ENCODE results near the gene KCNC1.
A peak's percentile ranks its signal among the peaks of the same experiment; 100 is the strongest.

KCNC1 gene

DNA sequence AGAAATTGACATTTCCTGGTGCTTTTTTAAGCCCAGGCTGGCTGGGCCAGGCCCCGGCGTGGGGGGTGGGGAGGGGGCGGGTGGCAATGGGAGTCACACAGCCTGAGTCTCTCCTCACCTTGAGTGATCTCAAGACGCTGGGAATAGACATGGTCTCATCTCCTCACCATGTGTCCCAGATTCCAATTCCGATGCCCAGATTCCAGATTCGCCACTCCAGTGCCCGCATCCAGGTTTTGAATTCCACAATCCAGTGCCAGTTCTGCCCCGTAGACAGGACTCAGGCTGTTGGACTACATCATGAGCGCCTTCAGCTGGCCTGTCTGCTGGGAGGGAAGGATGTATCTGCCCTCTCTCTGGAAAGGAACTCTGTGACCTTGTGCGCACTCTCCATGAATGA is 19.1 kb downstream of the KCNC1 start:
- no peak overlapping the region for H3K4me2 ChIP-seq (ENCODE audit: low read length)
- no peak overlapping the region for H3K4me3 ChIP-seq (ENCODE audit: low read depth, low read length)
- H3K4me1 ChIP-seq: no peaks in the 10 kb centered on the region
- H3K9ac ChIP-seq: no peak overlapping the region
- H3K79me2 ChIP-seq: no peaks in the 10 kb centered on the region
- no peak overlapping the region for H2AFZ ChIP-seq
- TF ChIP-seq, protein P1, sequence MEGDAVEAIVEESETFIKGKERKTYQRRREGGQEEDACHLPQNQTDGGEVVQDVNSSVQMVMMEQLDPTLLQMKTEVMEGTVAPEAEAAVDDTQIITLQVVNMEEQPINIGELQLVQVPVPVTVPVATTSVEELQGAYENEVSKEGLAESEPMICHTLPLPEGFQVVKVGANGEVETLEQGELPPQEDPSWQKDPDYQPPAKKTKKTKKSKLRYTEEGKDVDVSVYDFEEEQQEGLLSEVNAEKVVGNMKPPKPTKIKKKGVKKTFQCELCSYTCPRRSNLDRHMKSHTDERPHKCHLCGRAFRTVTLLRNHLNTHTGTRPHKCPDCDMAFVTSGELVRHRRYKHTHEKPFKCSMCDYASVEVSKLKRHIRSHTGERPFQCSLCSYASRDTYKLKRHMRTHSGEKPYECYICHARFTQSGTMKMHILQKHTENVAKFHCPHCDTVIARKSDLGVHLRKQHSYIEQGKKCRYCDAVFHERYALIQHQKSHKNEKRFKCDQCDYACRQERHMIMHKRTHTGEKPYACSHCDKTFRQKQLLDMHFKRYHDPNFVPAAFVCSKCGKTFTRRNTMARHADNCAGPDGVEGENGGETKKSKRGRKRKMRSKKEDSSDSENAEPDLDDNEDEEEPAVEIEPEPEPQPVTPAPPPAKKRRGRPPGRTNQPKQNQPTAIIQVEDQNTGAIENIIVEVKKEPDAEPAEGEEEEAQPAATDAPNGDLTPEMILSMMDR (IDR thresholded peaks at IDR 0.05): no peak
- H3K9me3 ChIP-seq (ENCODE audit: control insufficient read depth, low read length): no peaks in the 10 kb centered on the region
- H3K27me3 ChIP-seq (ENCODE audit: control insufficient read depth, insufficient read depth, low read length): no peaks in the 10 kb centered on the region
- no peaks in the 10 kb centered on the region for H3K36me3 ChIP-seq (ENCODE audit: control insufficient read depth, insufficient read depth, low read length)
- H3K27ac ChIP-seq: no peak overlapping the region

DNA sequence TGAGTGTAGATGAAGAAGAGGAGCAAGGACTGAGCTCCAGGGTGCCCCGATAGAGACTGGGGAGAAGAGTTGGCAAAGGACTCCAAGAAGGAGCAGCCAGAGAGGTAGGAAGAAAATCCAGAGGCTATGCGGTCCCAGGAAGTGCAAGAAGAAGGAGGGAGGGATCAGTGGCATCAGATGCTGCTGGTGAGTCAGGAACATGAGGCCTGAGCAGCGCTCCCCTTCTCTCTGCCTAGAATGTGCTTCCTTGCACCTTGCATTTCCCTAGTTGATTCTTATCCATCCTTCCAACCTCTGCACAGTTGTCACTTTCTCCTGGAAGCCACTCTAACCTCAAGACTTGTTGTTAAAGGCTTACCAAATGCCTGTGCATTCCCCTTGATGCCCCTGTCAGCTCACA is 21.3 kb downstream of the KCNC1 start:
- H2AFZ ChIP-seq: no peak overlapping the region
- H3K27ac ChIP-seq: no peak overlapping the region
- TF ChIP-seq, protein P1 (IDR thresholded peaks at IDR 0.05): no peak

DNA sequence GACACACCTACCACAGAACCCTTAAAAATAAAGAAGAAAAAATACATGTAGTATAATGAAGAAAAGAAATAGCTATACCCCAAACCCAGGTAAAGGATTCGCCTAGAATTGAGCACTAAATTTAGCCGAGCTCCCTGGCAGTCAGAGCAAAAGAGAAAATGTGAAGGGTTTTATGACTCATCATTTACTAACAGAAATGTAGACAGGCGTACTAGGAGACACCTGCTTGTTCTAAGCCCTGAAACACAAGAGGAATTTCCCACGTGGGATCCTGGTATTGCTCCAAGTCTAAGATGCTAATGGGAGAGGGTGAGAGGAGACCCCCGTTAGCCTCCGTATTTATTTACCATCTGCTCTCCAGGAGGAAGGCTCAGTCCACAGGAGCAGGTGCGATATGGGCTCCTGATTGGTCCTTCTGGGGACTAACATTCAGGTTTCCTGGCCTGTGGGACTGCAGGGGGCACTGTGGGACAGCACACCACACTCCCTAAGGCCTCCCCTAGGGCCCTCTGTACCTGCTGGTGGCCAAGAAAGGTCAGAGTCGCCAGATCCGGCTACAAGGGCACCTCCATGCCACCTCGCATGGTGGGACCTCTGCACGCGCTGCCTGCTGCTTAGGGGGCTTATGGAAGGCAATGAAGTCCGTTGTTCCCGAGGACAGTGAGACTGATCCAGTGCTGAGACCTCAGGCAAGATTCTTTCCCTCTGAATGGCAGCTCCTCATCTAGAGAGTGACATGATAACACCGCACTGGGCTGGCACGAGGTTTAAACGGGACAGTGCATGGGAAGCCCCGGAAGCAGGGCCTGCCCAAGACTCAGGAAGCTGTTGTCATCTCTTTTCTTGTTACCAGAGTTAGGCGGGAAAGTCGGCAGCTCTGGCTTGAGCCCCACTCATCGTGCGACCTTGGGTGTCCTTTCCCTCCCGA is 25.8 kb downstream of the KCNC1 start:
- H3K4me1 ChIP-seq: no peaks in the 10 kb centered on the region
- no peaks in the 10 kb centered on the region for H3K36me3 ChIP-seq (ENCODE audit: control insufficient read depth, insufficient read depth, low read length)
- H3K4me3 ChIP-seq (ENCODE audit: low read depth, low read length): no peak overlapping the region
- no peak overlapping the region for H2AFZ ChIP-seq
- peaks cover 2% of the 10 kb centered on the region for H3K79me2 ChIP-seq
- TF ChIP-seq, protein P1 (IDR thresholded peaks at IDR 0.05): peak; percentile 51
- no peak overlapping the region for H3K27ac ChIP-seq
- H3K9ac ChIP-seq: no peak overlapping the region
- no peaks in the 10 kb centered on the region for H3K9me3 ChIP-seq (ENCODE audit: control insufficient read depth, low read length)
- no peaks in the 10 kb centered on the region for H3K27me3 ChIP-seq (ENCODE audit: control insufficient read depth, insufficient read depth, low read length)
- H3K4me2 ChIP-seq (ENCODE audit: low read length): no peak overlapping the region

More for the DNA sequence above, 21.3 kb downstream of the KCNC1 start:
- Histone ChIP-seq H3K36me3 (ENCODE audit: control insufficient read depth, insufficient read depth, low read length) (no peaks in the 10 kb centered on the region), H3K79me2 (no peaks in the 10 kb centered on the region), H3K9ac (no peak overlapping the region), H3K27me3 (ENCODE audit: control insufficient read depth, insufficient read depth, low read length) (no peaks in the 10 kb centered on the region), H3K9me3 (ENCODE audit: control insufficient read depth, low read length) (no peaks in the 10 kb centered on the region), H3K4me2 (ENCODE audit: low read length) (no peak overlapping the region), H3K4me1 (no peaks in the 10 kb centered on the region), H3K4me3 (ENCODE audit: low read depth, low read length) (no peak overlapping the region)

DNA sequence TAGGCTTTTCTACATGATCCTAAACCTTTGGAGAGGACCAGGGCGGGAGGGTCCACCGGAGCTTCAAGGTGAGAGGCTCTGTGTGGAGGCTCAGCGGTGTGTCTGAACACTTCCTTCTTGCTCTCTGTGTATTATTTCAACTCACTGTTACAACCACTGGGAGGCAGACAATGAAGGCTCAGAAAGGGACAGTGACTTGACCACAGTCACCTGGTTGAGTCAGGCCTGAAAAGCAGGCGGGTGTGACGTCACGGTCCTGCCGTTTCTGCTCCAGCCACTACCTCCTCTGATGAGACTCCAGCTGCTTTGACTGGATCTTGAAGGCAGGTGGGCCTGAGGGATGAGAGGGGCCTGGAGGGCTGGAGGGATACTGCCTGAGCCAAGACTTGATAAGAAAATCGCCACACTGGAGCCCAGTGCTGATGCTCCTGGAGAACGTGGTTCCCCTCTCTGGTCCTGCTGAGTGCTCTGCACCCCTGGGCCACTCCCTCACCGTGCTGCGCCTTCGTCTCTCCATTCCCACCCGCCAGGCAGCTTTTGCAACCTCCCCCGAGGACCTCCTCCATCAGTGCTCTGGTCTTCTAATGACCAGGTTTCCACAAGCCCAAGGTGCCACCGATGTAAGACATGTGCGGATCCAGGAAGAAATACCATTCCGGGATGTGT is 27.9 kb downstream of the KCNC1 start:
- TF ChIP-seq, protein P1 (IDR thresholded peaks at IDR 0.05): no peak
- H3K27ac ChIP-seq: no peak overlapping the region
- H3K27me3 ChIP-seq (ENCODE audit: control insufficient read depth, insufficient read depth, low read length): no peaks in the 10 kb centered on the region
- no peaks in the 10 kb centered on the region for H3K4me1 ChIP-seq
- H2AFZ ChIP-seq: no peak overlapping the region
- H3K79me2 ChIP-seq: peaks cover 2% of the 10 kb centered on the region
- no peaks in the 10 kb centered on the region for H3K36me3 ChIP-seq (ENCODE audit: control insufficient read depth, insufficient read depth, low read length)
- no peak overlapping the region for H3K4me3 ChIP-seq (ENCODE audit: low read depth, low read length)
- H3K9me3 ChIP-seq (ENCODE audit: control insufficient read depth, low read length): no peaks in the 10 kb centered on the region
- no peak overlapping the region for H3K4me2 ChIP-seq (ENCODE audit: low read length)
- no peak overlapping the region for H3K9ac ChIP-seq
